IPS-NIHi7 (cell line): ENCODE data around the gene RNF44.
A peak's percentile ranks its signal among the peaks of the same experiment; 100 is the strongest.

ENCODE experiments used
- DNase-seq: peaks from one replicate; pipeline ENCODE4 v3.0.0; 2012; ENCODE audit warnings: mixed read lengths; ENCODE audit errors: extremely low spot score

The RNF44 gene

DNA sequence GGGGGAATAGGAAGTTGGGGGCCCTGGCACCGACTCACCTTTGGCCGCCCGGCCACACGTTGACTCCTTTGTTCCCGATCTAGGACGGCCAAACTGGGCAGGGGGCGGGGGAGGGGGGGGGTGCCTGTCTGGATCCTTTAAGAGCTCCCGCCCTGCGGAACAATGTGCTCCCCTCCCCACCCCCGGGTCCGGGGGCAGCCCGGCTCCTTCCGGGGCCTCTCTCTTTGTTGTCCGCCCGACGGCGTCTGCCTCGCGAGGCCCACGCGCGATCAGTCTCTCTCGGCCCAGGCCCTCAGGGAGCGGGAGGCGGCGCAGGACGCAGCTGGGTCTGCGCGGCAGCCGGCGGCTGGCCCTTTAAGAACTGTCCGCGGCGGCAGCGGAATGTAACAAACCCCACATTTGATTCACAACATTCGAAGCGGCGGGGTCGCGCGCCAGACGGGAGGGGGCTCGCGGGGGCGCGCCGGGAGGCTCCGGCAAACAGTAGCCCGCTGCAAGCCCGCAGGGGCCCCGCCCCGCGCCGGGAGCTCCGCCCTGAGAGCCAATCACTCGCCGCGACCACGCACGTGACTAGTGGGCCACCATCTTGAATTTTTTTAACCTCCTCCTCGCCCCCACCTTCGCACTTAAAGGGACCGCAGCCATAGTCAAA, at the start of gene RNF44:
TSS of gene RNF44 (minus strand) at position 501 of the 652 bp plus-strand sequence. CDS start 4,930 bp downstream, outside the sequence.
- peak; percentile 97 for DNase-seq

DNA sequence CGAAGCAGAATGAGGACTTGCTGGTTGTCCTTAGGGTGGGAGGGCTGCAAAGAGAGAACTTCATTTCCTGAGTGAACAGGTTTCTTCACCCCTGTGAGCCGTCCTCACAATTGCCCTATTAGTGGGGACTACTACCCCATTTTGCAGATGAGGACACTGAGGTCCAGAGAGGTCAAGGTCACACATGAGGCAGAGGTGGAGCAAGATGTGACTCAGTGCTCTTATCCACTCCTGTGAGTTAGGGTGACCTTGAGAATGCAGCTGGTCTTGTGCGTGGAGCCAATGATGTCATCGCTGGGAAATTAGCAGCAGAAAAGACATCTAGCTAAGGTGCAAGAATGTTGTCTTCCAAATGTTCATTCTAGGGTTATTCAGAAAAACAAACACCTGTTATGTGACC, 45.9 kb upstream of the RNF44 start:
- no peak for DNase-seq

DNA sequence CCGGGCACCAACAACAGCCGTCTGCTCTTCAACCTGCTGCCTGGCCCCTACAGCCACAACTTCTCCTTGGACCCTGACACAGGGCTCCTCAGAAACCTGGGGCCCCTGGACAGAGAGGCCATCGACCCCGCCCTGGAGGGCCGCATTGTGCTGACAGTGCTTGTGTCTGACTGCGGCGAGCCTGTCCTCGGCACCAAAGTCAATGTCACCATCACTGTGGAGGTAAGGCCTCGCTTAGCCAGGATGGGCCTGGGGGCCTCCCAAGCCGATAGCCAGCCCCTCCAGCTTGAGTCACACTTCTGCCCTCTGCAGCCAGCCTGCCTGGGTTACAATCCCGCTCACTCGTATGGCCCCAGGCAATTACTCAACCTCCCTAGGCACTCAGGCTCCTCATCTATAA, 44.2 kb upstream of the RNF44 start:
- DNase-seq: no peak

DNA sequence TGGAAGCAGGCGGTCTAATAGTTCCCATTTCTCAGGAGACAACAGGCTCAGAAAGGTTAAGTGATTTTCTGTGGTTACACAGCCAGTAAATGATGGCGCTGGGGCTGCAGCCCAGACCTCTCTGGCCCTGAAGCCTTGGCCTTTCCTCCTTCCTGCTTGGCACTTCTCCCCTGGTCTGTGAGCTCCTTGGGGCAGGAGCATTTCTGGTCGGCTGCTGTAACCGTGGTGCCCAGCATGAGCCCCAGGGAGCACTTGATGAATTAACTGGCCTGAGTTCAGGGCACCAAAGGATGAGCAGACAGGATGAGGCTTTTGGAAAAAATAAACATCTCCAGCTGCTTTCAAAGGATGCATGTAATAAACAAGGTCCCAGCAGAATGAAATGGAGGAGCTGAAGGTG, 42.1 kb upstream of the RNF44 start:
- DNase-seq: no peak

DNA sequence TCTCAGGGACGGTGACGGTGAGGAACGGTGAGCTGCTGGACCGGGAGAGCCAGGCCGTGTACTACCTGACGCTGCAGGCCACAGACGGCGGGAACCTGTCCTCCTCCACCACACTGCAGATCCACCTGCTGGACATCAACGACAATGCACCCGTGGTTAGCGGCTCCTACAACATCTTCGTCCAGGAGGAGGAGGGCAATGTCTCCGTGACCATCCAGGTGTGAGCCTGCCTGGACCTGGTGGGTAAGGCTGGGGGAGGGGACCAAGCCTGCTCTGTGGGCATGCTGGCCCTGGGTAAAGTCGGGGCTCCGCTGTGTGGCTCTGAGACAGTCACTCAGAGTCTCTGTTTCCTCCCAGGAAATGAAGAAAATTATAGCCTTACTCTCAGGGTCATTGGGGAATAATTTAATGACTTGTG, 41.2 kb upstream of the RNF44 start:
- peak; percentile 93 for DNase-seq

DNA sequence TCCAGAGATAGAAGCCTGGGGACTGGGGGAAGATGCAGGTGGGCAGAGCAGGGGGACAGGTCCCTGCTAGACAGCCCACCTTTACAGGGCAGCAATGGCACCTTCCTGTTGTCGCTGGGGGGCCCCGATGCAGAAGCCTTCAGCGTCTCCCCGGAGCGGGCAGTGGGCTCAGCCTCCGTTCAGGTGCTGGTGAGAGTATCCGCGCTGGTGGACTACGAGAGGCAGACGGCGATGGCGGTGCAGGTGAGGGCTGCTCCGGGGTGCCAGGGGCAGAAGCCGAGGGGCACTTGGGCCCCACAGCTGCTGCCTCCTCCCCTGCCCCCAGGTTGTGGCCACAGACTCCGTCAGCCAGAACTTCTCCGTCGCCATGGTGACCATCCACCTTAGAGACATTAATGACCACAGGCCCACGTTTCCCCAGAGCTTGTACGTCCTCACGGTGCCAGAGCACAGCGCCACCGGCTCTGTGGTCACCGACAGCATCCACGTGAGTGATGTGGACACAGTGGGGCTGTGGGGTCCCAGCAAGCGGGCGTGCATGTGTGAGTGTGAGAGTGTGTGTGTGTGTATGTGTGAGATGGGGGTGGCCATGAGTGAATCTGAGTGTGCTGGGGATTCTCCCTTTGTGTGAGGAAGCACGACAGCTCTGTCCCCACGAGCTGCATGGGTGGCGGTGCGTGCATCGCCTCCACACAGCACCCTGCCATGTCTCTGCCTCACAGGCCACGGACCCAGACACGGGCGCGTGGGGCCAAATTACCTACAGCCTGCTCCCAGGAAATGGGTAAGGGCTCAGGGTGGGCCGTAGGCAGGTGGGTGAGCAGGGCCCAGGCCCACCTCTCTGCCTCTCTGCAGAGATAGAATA, 40.3 kb upstream of the RNF44 start:
- no peak for DNase-seq

DNA sequence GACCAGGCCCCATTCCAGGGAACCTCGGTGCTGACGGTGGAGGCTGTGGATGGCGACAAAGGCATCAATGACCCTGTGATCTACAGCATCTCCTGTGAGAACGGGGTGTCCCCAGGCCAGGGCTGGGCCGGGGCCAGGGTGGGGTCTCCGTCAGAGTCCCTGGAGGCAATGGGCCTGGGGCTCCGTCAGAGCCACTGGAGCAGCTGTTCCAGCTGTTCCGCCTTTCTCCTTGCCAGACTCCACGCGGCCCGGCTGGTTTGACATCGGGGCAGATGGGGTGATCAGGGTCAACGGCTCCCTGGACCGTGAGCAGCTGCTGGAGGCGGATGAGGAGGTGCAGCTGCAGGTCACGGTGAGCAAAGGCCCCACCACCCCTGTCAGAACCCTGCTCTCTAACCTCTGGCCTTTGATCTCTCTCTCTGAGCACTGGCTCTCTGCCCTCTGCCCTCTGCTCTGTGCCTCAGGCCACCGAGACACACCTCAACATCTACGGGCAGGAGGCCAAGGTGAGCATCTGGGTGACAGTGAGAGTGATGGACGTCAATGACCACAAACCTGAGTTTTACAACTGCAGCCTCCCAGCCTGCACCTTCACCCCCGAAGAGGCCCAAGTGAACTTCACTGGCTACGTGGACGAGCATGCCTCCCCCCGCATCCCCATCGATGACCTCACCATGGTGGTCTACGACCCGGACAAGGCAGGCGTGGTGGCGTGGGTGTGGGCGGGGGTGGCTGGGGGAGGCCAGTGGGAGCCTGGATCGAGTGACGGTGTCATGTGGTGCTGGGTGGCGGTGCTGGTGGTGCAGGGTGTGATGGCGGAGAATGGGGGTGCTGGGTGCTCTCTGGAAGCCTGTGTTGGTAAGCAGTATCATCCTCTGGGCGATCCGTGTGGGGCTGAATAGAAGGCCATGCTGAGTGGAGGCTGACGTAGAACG, 38.6 kb upstream of the RNF44 start:
- DNase-seq: no peak

DNA sequence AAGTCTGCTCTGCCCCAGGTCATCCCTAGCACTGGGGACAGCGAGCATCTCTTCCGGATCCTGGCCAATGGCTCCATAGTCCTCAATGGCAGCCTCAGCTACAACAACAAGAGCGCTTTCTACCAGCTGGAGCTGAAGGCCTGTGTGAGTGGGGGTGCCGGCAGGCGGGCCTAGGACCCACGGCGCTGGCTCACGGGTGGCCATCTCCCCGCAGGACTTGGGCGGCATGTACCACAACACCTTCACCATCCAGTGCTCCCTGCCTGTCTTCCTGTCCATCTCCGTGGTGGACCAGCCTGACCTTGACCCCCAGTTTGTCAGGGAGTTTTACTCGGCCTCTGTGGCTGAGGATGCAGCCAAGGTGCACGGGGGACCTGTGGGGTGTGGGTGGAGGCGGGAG, 37.9 kb upstream of the RNF44 start:
- no peak for DNase-seq

DNA sequence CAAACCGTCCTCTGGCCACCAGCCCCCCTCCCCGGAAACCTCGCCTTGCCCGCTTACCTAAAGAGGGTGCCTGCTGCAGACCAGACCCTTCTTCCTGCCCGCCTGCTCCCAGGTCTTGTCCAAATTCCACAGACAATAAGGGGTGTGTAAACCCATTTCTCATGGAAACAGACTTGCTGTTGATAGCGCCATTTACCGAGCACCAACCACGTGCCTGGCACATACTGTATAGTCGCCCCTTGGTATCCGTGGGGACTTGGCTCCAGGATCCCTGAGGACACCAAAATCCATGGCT, 37.0 kb upstream of the RNF44 start:
- DNase-seq: no peak

DNA sequence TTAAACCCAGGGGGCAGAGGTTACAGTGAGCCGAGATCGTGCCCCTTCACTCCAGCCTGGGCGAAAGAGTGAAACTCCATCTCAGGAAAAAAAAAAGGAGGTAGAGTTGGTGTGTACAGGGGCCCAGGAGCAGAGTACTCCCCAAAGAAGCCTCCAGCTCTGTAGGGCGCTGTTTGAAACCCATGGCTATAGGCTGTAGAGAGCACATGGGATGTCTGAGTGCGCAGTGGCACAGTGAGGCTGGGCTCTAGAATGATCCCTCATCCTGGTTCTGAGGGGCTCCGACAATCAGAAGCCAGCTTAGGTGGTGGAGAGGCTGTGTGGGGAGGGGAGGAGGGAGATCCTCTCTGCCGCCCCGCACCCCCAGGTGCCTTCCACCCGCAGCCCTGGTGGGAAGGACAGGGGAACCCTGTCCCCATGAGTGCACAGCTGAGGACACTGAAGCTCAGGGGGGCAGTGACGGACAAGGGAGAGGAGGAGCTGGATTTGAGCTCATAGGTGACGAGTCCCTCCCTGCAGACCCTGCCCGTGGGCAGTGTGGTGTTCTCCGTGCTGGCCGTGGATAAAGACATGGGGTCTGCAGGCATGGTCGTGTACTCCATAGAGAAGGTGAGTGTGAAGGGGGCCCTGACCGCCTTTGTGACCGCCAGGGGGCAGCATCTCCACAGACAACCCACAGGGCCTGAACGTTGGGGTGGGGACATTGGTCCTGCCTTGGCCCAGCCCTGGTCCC, 36.5 kb upstream of the RNF44 start:
- peak; percentile 89 for DNase-seq

DNA sequence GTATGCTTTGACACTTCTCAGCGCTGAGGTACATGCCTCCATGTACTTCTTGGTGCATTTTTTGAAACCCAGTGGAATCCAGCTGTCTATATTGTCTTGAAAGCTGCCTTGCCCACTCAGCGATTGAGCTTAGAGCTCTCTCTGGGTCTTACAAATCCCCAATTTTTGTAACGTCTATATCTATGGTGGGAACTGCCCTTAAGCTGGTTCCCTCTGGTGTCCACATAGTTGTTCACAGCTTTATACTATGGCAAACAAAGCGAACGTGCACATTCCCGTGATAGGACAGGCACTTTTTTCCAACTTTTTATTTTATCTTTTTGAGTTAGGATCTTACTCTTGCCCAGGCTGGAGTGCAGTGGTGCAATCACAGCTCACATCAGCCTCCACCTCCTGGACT, 32.8 kb upstream of the RNF44 start:
- DNase-seq: no peak

DNA sequence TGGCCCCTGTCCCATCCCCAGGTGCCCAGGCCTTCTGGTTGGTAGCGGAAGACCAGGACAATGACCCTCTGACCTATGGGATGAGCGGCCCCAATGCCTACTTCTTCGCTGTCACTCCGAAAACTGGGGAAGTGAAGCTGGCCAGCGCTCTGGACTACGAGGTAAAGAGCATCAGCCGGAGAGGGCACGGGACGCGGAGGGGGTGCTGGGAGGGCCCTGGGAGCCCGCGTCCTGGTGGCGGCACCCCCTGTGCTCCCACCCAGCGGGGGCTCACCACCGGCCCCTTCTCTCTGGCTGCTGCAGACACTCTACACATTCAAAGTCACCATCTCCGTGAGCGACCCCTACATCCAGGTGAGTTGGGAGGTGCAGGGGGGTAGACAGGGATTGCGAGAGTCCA, 31.5 kb upstream of the RNF44 start:
- no peak for DNase-seq

DNA sequence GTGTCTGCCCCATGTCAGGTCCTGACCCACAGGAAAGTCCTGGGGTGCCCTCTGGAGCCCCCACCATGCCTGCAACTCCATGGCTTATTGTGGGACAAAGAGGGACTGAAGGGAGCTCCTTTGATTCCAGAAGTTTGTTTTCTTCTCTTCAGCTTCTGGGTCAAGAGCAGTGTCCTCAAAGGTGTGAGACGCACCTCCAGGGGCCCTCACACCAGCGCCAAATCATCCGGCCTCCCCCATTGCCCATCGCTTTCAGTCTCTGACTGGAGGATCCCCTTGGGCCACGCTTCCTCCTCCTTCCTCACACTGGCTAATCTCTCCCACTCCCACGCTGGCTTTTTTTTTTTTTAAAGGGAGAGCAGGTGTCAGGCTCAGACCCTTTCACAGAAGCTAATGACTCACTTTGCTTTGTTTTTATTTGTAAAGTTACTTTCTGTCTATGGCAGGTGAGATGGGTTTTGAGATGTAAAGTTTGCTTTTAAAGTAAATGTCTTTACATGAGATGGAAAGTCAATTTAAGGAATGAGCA, 28.6 kb upstream of the RNF44 start:
- no peak for DNase-seq

DNA sequence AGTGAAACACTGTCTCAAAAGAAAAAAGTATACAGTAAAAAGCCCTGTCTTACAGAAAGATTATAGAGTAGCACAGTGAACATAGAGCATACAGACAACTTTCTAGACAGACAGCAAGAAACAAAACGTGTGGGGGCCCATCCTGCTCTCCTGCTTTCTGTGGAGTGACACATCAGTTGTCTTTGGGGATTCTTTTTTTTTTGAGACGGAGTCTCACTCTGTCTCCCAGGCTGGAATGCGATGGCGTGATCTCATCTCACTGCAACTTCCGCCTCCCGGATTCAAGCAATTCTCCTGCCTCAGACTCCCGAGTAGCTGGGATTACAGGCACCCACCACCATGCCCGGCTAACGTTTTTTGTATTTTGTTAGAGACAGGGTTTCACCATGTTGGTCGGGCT, 26.8 kb upstream of the RNF44 start:
- no peak for DNase-seq

DNA sequence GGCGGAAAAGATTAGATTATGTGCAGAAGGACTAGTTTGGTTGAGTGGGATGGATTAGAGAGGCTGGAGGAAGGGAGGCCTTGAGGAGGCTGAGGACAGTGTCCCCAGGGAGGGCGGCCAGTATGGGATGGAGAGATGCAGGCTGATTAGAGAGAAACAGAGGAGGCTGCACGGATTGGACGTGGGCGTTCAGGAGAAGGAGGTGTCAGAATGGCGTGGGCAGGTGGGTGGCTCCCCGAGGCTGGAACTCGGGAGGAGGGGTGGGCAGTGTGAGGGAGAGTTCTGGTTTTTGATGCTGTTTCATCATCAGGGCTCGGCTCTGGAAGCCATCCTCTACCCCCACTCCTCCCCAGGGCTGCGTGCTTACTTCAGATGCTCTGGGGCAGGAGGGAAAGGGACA, 25.0 kb upstream of the RNF44 start:
- DNase-seq: no peak

DNA sequence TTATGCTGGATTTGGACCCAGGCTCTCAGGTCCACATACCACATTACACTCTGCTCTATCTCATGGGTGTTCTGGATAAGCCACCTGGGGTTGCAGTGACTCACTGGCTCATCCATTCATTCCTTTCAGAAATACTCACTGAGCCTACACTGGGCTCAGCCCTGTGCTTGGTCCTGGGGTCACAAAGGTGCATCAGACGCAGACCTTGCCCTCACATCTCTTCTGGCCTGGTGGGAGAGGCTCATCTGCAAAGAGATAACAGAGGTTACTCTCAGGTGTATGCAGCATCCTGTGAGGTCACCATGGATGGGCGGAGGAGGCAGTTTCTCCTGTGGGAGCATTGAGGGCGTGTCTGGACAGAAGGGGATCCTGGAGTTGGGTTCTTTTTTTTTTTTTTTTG, 24.1 kb upstream of the RNF44 start:
- DNase-seq: no peak

DNA sequence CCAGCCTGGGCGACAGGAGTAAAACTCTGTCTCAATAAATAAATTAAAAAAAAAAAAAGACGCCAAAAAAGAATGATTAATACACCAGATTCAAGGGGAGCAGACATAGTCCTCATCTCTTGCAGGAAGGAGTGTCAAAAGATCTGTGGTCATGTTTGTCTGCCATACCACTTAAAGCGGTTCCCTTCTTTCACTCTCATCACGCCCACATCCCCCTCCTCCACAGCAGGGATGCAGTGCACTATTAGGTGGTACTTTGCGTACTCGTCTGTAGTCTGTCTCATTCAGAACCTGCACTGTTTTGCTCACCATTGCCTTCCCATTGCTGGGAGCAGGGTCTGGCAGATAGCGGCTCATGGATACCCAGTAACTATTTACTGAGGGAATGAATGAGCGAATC, 23.2 kb upstream of the RNF44 start:
- DNase-seq: no peak

DNA sequence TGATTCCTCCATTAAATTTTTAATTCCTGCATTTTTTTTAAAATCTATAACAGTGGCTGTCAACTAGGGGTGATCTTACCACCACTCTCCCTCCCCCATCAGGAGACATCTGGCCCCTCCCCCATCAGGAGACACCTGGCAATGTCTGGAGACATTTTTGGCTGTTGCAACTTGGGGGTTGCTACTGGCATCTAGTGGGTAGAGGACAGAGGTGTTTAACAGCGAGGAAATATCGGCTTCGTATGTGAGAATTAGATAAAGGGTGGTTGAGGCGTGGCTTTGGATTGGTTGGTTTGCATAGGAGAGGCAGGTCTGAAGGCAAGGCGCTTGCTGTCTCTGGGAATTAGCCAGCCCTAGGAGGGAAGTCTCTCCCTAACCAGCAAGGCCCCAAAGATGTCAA, 22.5 kb upstream of the RNF44 start:
- DNase-seq: no peak

DNA sequence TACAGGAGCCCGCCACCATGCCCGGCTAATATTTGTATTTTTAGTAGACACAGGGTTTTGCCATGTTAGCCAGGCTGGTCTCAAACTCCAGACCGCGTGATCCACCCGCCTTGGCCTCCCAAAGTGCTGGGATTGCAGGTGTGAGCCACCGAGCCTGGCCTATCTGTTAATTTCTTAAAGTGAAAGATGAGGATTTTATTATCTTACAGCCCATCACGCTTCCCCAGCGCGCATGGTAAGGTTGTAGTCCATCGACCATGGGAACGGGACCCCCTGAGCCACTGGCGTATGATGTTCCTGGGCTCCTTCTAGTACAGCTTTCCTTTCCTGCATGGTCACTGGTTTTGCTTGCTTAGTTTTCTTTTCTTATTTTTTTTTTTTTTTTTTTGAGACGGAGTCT, 20.6 kb upstream of the RNF44 start:
- no peak for DNase-seq

DNA sequence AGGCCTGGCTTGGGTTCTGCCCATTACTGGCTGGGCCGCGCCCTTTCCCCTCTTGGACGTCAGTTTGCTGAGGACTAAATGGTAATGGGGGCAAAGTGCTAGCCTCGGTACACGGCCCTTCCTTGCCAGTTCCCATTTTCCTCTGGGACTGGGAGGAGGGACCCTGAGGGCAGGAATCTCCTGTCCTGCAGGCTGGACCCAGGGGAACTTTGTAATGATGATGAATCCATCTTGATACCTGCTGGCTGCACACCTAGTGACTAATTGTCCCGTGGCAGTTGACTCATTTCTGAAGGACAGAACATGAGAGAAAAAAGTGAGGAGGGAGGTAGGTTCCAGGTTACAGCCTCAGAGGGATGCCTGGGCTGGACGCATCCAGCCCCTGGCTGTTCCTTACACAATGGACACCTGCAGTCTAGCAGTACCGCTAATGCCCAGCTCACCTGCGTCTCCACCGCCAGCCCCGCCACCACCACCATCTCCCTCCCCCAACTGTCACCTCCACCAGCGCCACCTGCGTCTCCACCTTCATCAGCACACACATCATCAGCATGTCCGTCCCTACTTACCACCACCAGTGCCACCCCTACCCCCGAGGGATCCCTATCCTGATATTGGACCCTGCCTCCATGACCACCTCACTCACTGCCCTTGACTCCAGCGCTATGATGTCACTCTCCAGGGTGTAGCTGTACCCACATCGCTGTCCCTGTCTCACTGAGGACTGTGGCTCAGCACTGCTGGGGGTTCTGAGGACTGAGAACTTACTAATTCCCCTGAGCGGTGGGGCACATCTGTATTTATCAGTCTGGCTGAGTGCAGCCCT, 16.3 kb upstream of the RNF44 start:
- no peak for DNase-seq
